Neuronal stem cell (in vitro differentiated cells): Measurements from ENCODE around the gene FBLN1.

Experiments used
- DNase-seq: peaks from one replicate; pipeline ENCODE4 v3.0.0-alpha.2; 2013; ENCODE audit warnings: low spot score
- H2AFZ ChIP-seq: one replicate; pipeline ENCODE4 v1.6.1; 2013; ENCODE audit warnings: mild to moderate bottlenecking, low read length, inconsistent platforms
- H2AK5ac ChIP-seq: 2 replicates; pipeline ENCODE4 v1.6.1; 2013; ENCODE audit warnings: low read depth, mild to moderate bottlenecking, inconsistent platforms, low read length, moderate library complexity, mixed read lengths
- H2BK120ac ChIP-seq: 2 replicates; pipeline ENCODE4 v1.6.1; 2013; ENCODE audit warnings: low read depth, mild to moderate bottlenecking, inconsistent platforms, low read length, moderate library complexity, mixed read lengths
- H2BK12ac ChIP-seq: one replicate; pipeline ENCODE4 v1.6.1; 2013; ENCODE audit warnings: low read length, inconsistent platforms
- H2BK15ac ChIP-seq: 2 replicates; pipeline ENCODE4 v1.6.1; 2013; ENCODE audit warnings: mild to moderate bottlenecking, low read length, inconsistent platforms, mixed read lengths
- H2BK5ac ChIP-seq: one replicate; pipeline ENCODE4 v1.6.1; 2013; ENCODE audit warnings: inconsistent platforms, mild to moderate bottlenecking, low read length, moderate library complexity
- H3K14ac ChIP-seq: one replicate; pipeline ENCODE4 v1.6.1; 2013; ENCODE audit warnings: low read length, inconsistent platforms
- H3K18ac ChIP-seq: 2 replicates; pipeline ENCODE4 v1.6.1; 2013; ENCODE audit warnings: low read length, inconsistent platforms
- H3K23ac ChIP-seq: 2 replicates; pipeline ENCODE4 v1.6.1; 2013; ENCODE audit warnings: low read depth, mild to moderate bottlenecking, mixed read lengths, low read length, inconsistent platforms; ENCODE audit not compliant: poor library complexity
- H3K27ac ChIP-seq: replicated peaks from 3 replicates; pipeline ENCODE4 v1.5.1; 2013; ENCODE audit warnings: low read length, inconsistent platforms
- H3K27me3 ChIP-seq, 3 experiments: 2 replicates each; pipeline ENCODE4 v1.6.1; 2013; ENCODE audit warnings: low read length in 3 of 3, mild to moderate bottlenecking in 2 of 3, inconsistent platforms in 1 of 3, low read depth in 1 of 3, mixed read lengths in 1 of 3, moderate library complexity in 1 of 3; ENCODE audit not compliant: control insufficient read depth in 3 of 3, insufficient read depth in 3 of 3
- H3K36me3 ChIP-seq, 2 donors: replicated peaks in 1 of 2; 2 replicates each; pipeline ENCODE4 v1.6.1; 2013; ENCODE audit warnings: low read length in 2 of 2; ENCODE audit not compliant: control insufficient read depth in 2 of 2, insufficient read depth in 2 of 2
- H3K4ac ChIP-seq: 2 replicates; pipeline ENCODE4 v1.6.1; 2013; ENCODE audit warnings: inconsistent platforms, mild to moderate bottlenecking, low read length, moderate library complexity
- H3K4me1 ChIP-seq, 2 donors: 1 replicate in 1 of 2; 2 replicates in 1 of 2; pipeline ENCODE4 v1.6.1; 2013; ENCODE audit warnings: low read length in 2 of 2, low read depth in 1 of 2; ENCODE audit not compliant: control insufficient read depth in 2 of 2, insufficient read depth in 1 of 2
- H3K4me2 ChIP-seq: one replicate; pipeline ENCODE4 v1.6.1; 2013; ENCODE audit warnings: mild to moderate bottlenecking, low read length, inconsistent platforms; ENCODE audit not compliant: insufficient read depth, poor library complexity, severe bottlenecking
- H3K4me3 ChIP-seq, 2 donors: 2 replicates each; pipeline ENCODE4 v1.5.1; 2013; ENCODE audit warnings: low read length in 2 of 2, mild to moderate bottlenecking in 2 of 2, inconsistent platforms in 1 of 2, moderate library complexity in 1 of 2
- H3K79me1 ChIP-seq: one replicate; pipeline ENCODE4 v1.6.1; 2013; ENCODE audit warnings: low read depth, mild to moderate bottlenecking, inconsistent platforms, low read length, moderate library complexity
- H3K9ac ChIP-seq: one replicate; pipeline ENCODE4 v1.6.1; 2013; ENCODE audit warnings: mild to moderate bottlenecking, low read depth, low read length, inconsistent platforms; ENCODE audit not compliant: poor library complexity
- H3K9me3 ChIP-seq, 2 donors: replicated peaks in 1 of 2; 2 replicates each; pipeline versions ENCODE3 to v1.6.1; 2013; ENCODE audit warnings: low read length in 2 of 2, mild to moderate bottlenecking in 2 of 2, inconsistent platforms in 1 of 2, low read depth in 1 of 2, mixed read lengths in 1 of 2, moderate library complexity in 1 of 2; ENCODE audit not compliant: control insufficient read depth in 2 of 2, insufficient read depth in 1 of 2
- H4K8ac ChIP-seq: one replicate; pipeline ENCODE4 v1.6.1; 2013; ENCODE audit warnings: low read depth, mild to moderate bottlenecking, inconsistent platforms, low read length, moderate library complexity
- H4K91ac ChIP-seq: one replicate; pipeline ENCODE4 v1.6.1; 2013; ENCODE audit warnings: low read length, low read depth, mild to moderate bottlenecking, inconsistent platforms; ENCODE audit not compliant: poor library complexity
- WGBS, 2 donors: extraction: QIAGEN DNeasy Blood & Tissue Kit; methylation state at CpG; one replicate each; pipeline ENCODE4 v1.1.7; 2013; ENCODE audit warnings: missing lambda C conversion rate in 2 of 2, mixed read lengths in 1 of 2; ENCODE audit not compliant: insufficient read length in 2 of 2, insufficient replicate concordance in 1 of 2; ENCODE audit errors: extremely low coverage in 2 of 2; 5-methylcytosine and 5-hydroxymethylcytosine counted together

FBLN1 gene

DNA sequence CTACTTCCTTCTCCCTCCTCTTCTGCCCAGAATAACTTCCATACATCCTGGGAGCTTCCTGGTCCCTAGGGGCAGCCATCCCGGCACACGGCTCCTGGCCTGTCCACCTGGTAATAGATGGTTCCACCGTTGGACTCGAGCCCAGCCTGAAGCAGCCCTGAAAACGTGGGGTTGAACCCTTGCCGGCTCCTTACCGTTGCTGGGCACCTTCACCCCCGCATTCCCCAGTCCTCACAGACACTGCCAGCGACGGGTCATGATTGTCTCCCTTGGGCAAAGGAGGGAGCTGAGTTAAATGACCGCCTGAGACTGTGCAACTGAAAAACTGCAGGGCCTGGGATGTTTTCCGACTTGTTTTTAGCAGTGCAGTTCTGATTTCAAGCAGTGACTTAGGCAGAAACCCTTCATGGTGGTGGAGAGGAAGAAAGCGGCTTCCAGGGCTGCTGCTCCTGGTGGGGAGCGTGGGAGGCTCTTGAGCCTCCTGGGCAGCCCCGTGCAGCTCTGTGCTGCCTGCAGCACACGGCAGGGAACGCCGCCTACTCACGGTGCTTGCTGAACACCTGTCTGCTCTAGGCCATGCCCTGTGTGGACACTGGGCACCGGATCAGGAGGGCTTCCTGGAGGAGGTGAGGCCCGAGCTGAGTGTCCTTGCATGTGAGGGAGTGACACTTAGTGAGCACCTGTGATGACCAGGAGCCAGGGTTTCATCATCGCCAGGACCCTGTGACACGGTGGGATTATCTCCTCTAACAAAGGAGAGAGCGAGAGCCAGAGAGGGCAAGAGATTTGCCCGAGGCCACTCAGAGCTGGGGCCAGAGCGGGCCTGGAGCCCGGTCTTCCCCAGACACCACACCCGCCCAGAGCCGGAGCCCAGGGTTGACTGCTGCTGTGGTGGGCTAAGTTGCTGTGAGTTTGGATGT lies 77.4 kb downstream of the FBLN1 start:
- H4K91ac ChIP-seq, result no peak overlapping the region
- no peak overlapping the region for H3K23ac ChIP-seq
- H3K4me1 ChIP-seq, result no peaks in the 10 kb centered on the region
- no peak overlapping the region for H2BK12ac ChIP-seq
- H2BK15ac ChIP-seq, result no peak overlapping the region
- H3K4me2 ChIP-seq, result no peak overlapping the region
- H2BK120ac ChIP-seq, result no peak overlapping the region
- H3K4me3 ChIP-seq, result no peak overlapping the region
- H4K8ac ChIP-seq, result no peak overlapping the region
- H2BK5ac ChIP-seq, result no peak overlapping the region
- H3K27me3 ChIP-seq, result peaks cover 0 to 1% (median 0%) of the 10 kb centered on the region in 3 experiments
- WGBS, 2 donors, result no CpG with 5 or more reads among the region's 29 CpGs
- H3K27ac ChIP-seq, result no peak overlapping the region
- H2AFZ ChIP-seq, result no peak overlapping the region
- H3K9ac ChIP-seq, result no peak overlapping the region
- H3K9me3 ChIP-seq, result no peaks in the 10 kb centered on the region
- no peak overlapping the region for H3K14ac ChIP-seq
- peaks cover 0 to 3% of the 10 kb centered on the region in 2 donors for H3K36me3 ChIP-seq
- H2AK5ac ChIP-seq, result peak overlapping the region; percentile 34
- H3K18ac ChIP-seq, result no peak overlapping the region
- H3K4ac ChIP-seq, result no peak overlapping the region
- no peak for DNase-seq
- peaks cover 2% of the 10 kb centered on the region for H3K79me1 ChIP-seq

DNA sequence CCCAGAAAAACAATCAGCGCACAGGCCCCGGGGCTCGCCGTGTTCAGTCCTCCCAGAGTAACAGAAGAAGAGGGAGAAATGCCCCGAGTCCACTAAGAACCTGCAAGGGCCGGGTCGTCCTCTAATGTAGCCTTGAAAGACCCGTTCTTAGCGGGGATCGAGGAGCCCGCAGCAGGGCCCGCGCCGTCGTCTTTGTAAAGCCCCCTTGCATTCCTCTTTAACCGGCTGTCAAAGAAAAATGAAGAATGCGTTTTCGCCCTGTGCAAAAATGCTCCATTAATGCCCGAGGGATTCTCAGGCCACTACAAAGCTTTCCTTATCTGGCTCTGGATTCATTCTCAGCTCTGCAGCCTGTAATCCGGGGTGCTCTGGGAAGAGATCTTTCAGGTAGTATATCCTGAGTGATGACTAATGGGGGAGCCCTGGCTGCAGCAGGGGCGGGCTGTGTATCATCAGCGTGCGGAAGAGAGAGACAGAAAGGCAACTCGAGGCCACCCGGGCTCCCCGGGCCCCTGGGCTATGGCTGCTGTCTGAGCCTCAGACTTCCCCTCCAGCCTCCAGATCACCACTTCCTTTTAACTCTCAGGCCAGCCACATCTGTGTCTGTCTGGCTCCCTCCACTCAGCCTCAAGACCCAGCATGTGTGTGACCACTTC lies 78.2 kb downstream of the FBLN1 start:
- Histone ChIP-seq H2BK120ac (no peak overlapping the region), H3K4me2 (no peak overlapping the region), H2BK15ac (no peak overlapping the region), H3K9me3 (no peaks in the 10 kb centered on the region), H3K18ac (no peak overlapping the region), H3K27me3 (peaks cover 0 to 1% (median 0%) of the 10 kb centered on the region in 3 experiments), H2AK5ac (no peak overlapping the region), H3K23ac (no peak overlapping the region), H2BK12ac (no peak overlapping the region), H3K27ac (no peak overlapping the region), H3K9ac (no peak overlapping the region), H2BK5ac (no peak overlapping the region), H3K14ac (no peak overlapping the region), H2AFZ (no peak overlapping the region), H3K4me3 (no peak overlapping the region), H3K79me1 (peaks cover 2% of the 10 kb centered on the region), H3K4ac (no peak overlapping the region), H3K36me3 (peaks cover 0 to 3% of the 10 kb centered on the region in 2 donors), H4K91ac (no peak overlapping the region), H4K8ac (no peak overlapping the region), H3K4me1 (no peaks in the 10 kb centered on the region)
- no peak for DNase-seq
- WGBS, 2 donors, result no CpG with 5 or more reads among the region's 26 CpGs

DNA sequence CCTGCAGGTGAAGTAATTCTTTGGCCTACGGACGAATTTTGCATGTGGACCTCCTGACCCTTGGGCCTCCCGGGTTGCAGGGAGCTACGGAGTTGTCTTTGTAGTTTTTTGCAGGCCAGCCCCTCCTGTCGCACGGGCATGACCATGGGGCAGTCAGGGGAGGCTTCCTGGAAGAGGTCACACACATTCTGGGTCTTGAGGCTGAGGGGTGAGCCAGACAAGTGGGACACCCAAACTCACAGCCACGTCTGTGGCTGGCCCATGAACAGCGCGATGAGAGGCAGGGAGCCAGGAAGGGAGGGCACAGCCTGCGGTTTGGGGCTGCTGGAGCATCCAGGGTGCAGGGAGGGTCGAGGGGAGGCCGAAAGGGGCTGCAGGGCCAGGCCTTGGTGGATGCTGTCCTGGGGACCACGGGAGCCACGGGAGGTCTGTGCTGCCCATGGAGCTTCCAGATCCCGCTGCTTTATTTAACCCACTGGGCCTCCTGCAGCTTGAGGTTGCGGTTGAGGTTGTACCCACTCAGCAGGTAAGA lies 78.9 kb downstream of the FBLN1 start:
- H2BK5ac ChIP-seq, result no peak overlapping the region
- H3K36me3 ChIP-seq, result peaks cover 0 to 5% of the 10 kb centered on the region in 2 donors
- DNase-seq, result no peak
- H3K27me3 ChIP-seq, result peaks cover 0 to 1% (median 0%) of the 10 kb centered on the region in 3 experiments
- H3K4me1 ChIP-seq, result no peaks in the 10 kb centered on the region
- H3K14ac ChIP-seq, result no peak overlapping the region
- no peak overlapping the region for H4K91ac ChIP-seq
- no peak overlapping the region for H3K4ac ChIP-seq
- H3K18ac ChIP-seq, result no peak overlapping the region
- H3K4me2 ChIP-seq, result no peak overlapping the region
- no peak overlapping the region for H3K9ac ChIP-seq
- no peak overlapping the region for H2AK5ac ChIP-seq
- no peaks in the 10 kb centered on the region for H3K9me3 ChIP-seq
- H3K4me3 ChIP-seq, result no peak overlapping the region
- H2BK12ac ChIP-seq, result no peak overlapping the region
- no peak overlapping the region for H2BK15ac ChIP-seq
- no CpG with 5 or more reads among the region's 16 CpGs for WGBS, 2 donors
- peak overlapping the region; percentile 43 for H4K8ac ChIP-seq
- H3K23ac ChIP-seq, result no peak overlapping the region
- H3K27ac ChIP-seq, result no peak overlapping the region
- H2AFZ ChIP-seq, result no peak overlapping the region
- peaks cover 2% of the 10 kb centered on the region for H3K79me1 ChIP-seq
- no peak overlapping the region for H2BK120ac ChIP-seq
